HuH-7.5 (cell line): Measurements from ENCODE around the gene GTF2IRD2.
"Not testable (repeated sequence)": the region's sequence is repeated elsewhere in the genome, so short reads cannot be mapped to it uniquely, and the experiment has no call there.

Experiments
- DNase-seq: peaks from one replicate; pipeline ENCODE4 v3.0.0; 2011; ENCODE audit warnings: low spot score

Gene GTF2IRD2

GRCh38 chr7:74788369-74789150, 62.8 kb downstream of the GTF2IRD2 start:
- not testable (repeated sequence) for DNase-seq

GRCh38 chr7:74783595-74783994, 67.8 kb downstream of the GTF2IRD2 start:
- DNase-seq = not testable (repeated sequence)

- DNase-seq = not testable (repeated sequence)
Measured at GRCh38 chr7:74781746-74782145, 69.7 kb downstream of the GTF2IRD2 start.

GRCh38 chr7:74779053-74779452, 72.4 kb downstream of the GTF2IRD2 start:
- DNase-seq = not testable (repeated sequence)

- not testable (repeated sequence) for DNase-seq
Measured at GRCh38 chr7:74775111-74775510, 76.3 kb downstream of the GTF2IRD2 start.

- not testable (repeated sequence) for DNase-seq
Measured at GRCh38 chr7:74773760-74774750, 77.3 kb downstream of the GTF2IRD2 start, which contains the start of gene NCF1. Gene NCF1 (plus strand): TSS chr7:74774011. CDS start chr7:74774032, 21 bp downstream.

GRCh38 chr7:74772093-74772492, 79.3 kb downstream of the GTF2IRD2 start:
- not testable (repeated sequence) for DNase-seq

GRCh38 chr7:74770062-74770461, 81.3 kb downstream of the GTF2IRD2 start:
- DNase-seq = not testable (repeated sequence)

GRCh38 chr7:74766991-74767390, 84.4 kb downstream of the GTF2IRD2 start:
- DNase-seq = not testable (repeated sequence)

GRCh38 chr7:74766509-74766908, 84.9 kb downstream of the GTF2IRD2 start:
- DNase-seq = not testable (repeated sequence)

- DNase-seq = not testable (repeated sequence)
Measured at GRCh38 chr7:74765205-74765918, 86.0 kb downstream of the GTF2IRD2 start.

- DNase-seq = not testable (repeated sequence)
Measured at GRCh38 chr7:74758982-74759381, 92.4 kb downstream of the GTF2IRD2 start.

- DNase-seq = not testable (repeated sequence)
Measured at GRCh38 chr7:74758268-74758667, 93.1 kb downstream of the GTF2IRD2 start.

GRCh38 chr7:74756673-74757072, 94.7 kb downstream of the GTF2IRD2 start:
- not testable (repeated sequence) for DNase-seq

GRCh38 chr7:74753921-74754482, 97.4 kb downstream of the GTF2IRD2 start:
- not testable (repeated sequence) for DNase-seq
